Lung (tissue), 12 donors: ENCODE measurements around the gene VPS13D. TPM values are rescaled to one million over a fixed set of nuclear protein-coding genes. Genes with fewer than 3 reads are reported as not detected.

ENCODE experiments used
- ATAC-seq: fragments of 200-7000 bp; cut with Tn5 transposase; one replicate; pipeline ENCODE4 v1.9.1; 2020; ENCODE audit warnings: moderate number of reproducible peaks; ENCODE audit not compliant: insufficient read depth, low FRiP score
- DNase-seq, 3 donors: peaks; one replicate each; pipeline ENCODE4 v3.0.0-alpha.2; 2013 to 2017
- H3K27ac ChIP-seq, 2 donors: one replicate each; pipeline ENCODE4 v1.5.1; 2013; ENCODE audit warnings: mild to moderate bottlenecking in 2 of 2, moderate library complexity in 2 of 2, control low read depth in 1 of 2, inconsistent platforms in 1 of 2, low read depth in 1 of 2, low read length in 1 of 2
- H3K27me3 ChIP-seq, 3 donors: one replicate each; pipeline ENCODE4 v1.5.1; 2013; ENCODE audit warnings: low read length in 2 of 3; ENCODE audit not compliant: control insufficient read depth in 3 of 3, insufficient read depth in 3 of 3
- H3K36me3 ChIP-seq, 4 donors: one replicate each; pipeline ENCODE4 v1.5.1; 2013; ENCODE audit warnings: low read length in 4 of 4, mild to moderate bottlenecking in 1 of 4, moderate library complexity in 1 of 4; ENCODE audit not compliant: control insufficient read depth in 4 of 4, insufficient read depth in 4 of 4
- H3K4me1 ChIP-seq, 5 donors: one replicate each; pipeline ENCODE4 v1.5.1; 2013; ENCODE audit warnings: low read length in 5 of 5, mild to moderate bottlenecking in 2 of 5, moderate library complexity in 1 of 5; ENCODE audit not compliant: control insufficient read depth in 5 of 5, insufficient read depth in 5 of 5
- H3K4me3 ChIP-seq: one replicate; pipeline ENCODE4 v1.5.1; 2013; ENCODE audit warnings: mild to moderate bottlenecking, control low read depth, moderate library complexity
- H3K9ac ChIP-seq, 2 donors: one replicate each; pipeline ENCODE4 v1.5.1; 2013; ENCODE audit warnings: low read length in 2 of 2, control low read depth in 1 of 2; ENCODE audit not compliant: insufficient read depth in 1 of 2
- H3K9me3 ChIP-seq, 4 donors: one replicate each; pipeline ENCODE4 v1.5.1; 2013; ENCODE audit warnings: low read length in 3 of 4, mild to moderate bottlenecking in 1 of 4, moderate library complexity in 1 of 4; ENCODE audit not compliant: control insufficient read depth in 4 of 4, insufficient read depth in 3 of 4
- CTCF ChIP-seq: IDR thresholded peaks from 2 replicates; pipeline ENCODE4 v1.5.1; 2012; ENCODE audit warnings: mild to moderate bottlenecking; ENCODE audit errors: control extremely low read depth, extremely low read depth
- WGBS, 2 donors: extraction: QIAGEN DNeasy Blood & Tissue Kit; methylation state at CpG; one replicate each; pipeline ENCODE4 v1.1.7; 2013; 5-methylcytosine and 5-hydroxymethylcytosine counted together
- polyA plus RNA-seq, 2 donors: library from polyadenylated mRNA; stranded (reverse); fragments of 200-250 nt; gene quantifications; one replicate each; pipeline ENCODE4 v1.2.1, GENCODE V29; 2013
- total RNA-seq, 2 donors: library from RNA; depleted of rRNA in 1 of 2; stranded (reverse); fragments of >200 nt in 1 of 2; gene quantifications; one replicate each; pipeline ENCODE4 v1.2.1, GENCODE V29; 2014 to 2021
- donor health status: control.
- donor health status: control.
- donor health status: Bipolar disorder and iron deficiency.
- donor health status: healthy.
- donor health status: DM: yes; HTN: yes; CAD: no.

The VPS13D gene
- total and polyA plus RNA-seq, 4 donors = 18.4 to 76.0 (median 37.5) TPM

- H3K36me3 ChIP-seq = no peaks in the 10 kb centered on the region
- H3K9ac ChIP-seq = no peak overlapping the region
- H3K4me3 ChIP-seq = no peak overlapping the region
- DNase-seq (no peak), ATAC-seq (no peak)
- H3K27me3 ChIP-seq = no peaks in the 10 kb centered on the region
- H3K27ac ChIP-seq = no peak overlapping the region
- 94 to 96% methylated on average over 4 of the region's 4 CpGs for WGBS, 2 donors
- TF ChIP-seq CTCF = no peak
- no peaks in the 10 kb centered on the region for H3K9me3 ChIP-seq
- peaks cover 3 to 35% (median 22%) of the 10 kb centered on the region in 5 donors for H3K4me1 ChIP-seq
These were observed 214.6 kb downstream of the VPS13D start for GRCh38 chr1:12444329-12444841.

GRCh38 chr1:12445257-12445656 is 215.4 kb downstream of the VPS13D start:
- no peak for DNase-seq
- no peaks in the 10 kb centered on the region for H3K36me3 ChIP-seq
- H3K4me1 ChIP-seq = peaks cover 8 to 40% (median 29%) of the 10 kb centered on the region in 5 donors
- no peak for TF ChIP-seq CTCF
- H3K4me3 ChIP-seq = no peak overlapping the region
- WGBS, 2 donors = 93 to 97% methylated on average over 3 of the region's 3 CpGs
- no peaks in the 10 kb centered on the region for H3K27me3 ChIP-seq
- H3K9ac ChIP-seq = no peak overlapping the region
- H3K9me3 ChIP-seq = no peaks in the 10 kb centered on the region
- ATAC-seq = no peak
- H3K27ac ChIP-seq = no peak overlapping the region

- no peak for TF ChIP-seq CTCF
- Histone ChIP-seq H3K4me1 (peaks cover 11 to 49% (median 39%) of the 10 kb centered on the region in 5 donors), H3K9ac (no peak overlapping the region), H3K9me3 (no peaks in the 10 kb centered on the region), H3K36me3 (peaks cover 0 to 3% (median 0%) of the 10 kb centered on the region in 4 donors), H3K4me3 (no peak overlapping the region), H3K27me3 (no peaks in the 10 kb centered on the region), H3K27ac (no peak overlapping the region)
- DNase-seq (no peak), ATAC-seq (no peak)
- WGBS, 2 donors = 98% methylated on average over 2 of the region's 2 CpGs
These were observed 216.8 kb downstream of the VPS13D start for GRCh38 chr1:12446593-12446992.

- peaks cover 15 to 56% (median 43%) of the 10 kb centered on the region in 5 donors for H3K4me1 ChIP-seq
- DNase-seq (no peak), ATAC-seq (no peak)
- no peaks in the 10 kb centered on the region for H3K9me3 ChIP-seq
- no peak overlapping the region for H3K9ac ChIP-seq
- 56 to 81% methylated on average over 3 of the region's 3 CpGs for WGBS, 2 donors
- peaks cover 0 to 3% (median 0%) of the 10 kb centered on the region in 4 donors for H3K36me3 ChIP-seq
- peak overlapping the region in 1 of 2 donors; percentile 23 for H3K27ac ChIP-seq
- H3K27me3 ChIP-seq = no peaks in the 10 kb centered on the region
- H3K4me3 ChIP-seq = no peak overlapping the region
- no peak for TF ChIP-seq CTCF
These were observed 217.5 kb downstream of the VPS13D start for GRCh38 chr1:12447307-12447706.
